Natural killer cell treated with Interleukin-12 subunit alpha and Interleukin-12 subunit beta and Interleukin-15 and Interleukin-18, amount 100 ng/mL, for 72 hours (primary cell): Measurements from ENCODE around the gene USP17L20. TPM values are rescaled to one million over a fixed set of nuclear protein-coding genes. Genes with fewer than 3 reads are reported as not detected.
"Not testable (repeated sequence)": the region's sequence is repeated elsewhere in the genome, so short reads cannot be mapped to it uniquely, and the experiment has no call there.

Experiments used
- ATAC-seq, 2 donors: fragments of 150-1000 bp; cut with Tn5 transposase in 1 of 2; sonication (Bioruptor Pico), chemical (Tn5 transposase) in 1 of 2; 2 replicates each; pipeline ENCODE4 v1.10.0; 2021
- DNase-seq: peaks from one replicate; pipeline ENCODE4 v3.0.0; 2022; ENCODE audit warnings: low spot score
- H3K27ac Mint-ChIP-seq, 2 donors: 1 replicate in 1 of 2; 2 replicates in 1 of 2; pipeline ENCODE4 v1.8.0; 2022; ENCODE audit warnings: mixed read lengths in 2 of 2, mild to moderate bottlenecking in 1 of 2, moderate library complexity in 1 of 2
- H3K27me3 Mint-ChIP-seq, 2 donors: 1 replicate in 1 of 2; 2 replicates in 1 of 2; pipeline ENCODE4 v1.8.0; 2022; ENCODE audit warnings: mixed read lengths in 2 of 2
- H3K36me3 Mint-ChIP-seq: one replicate; pipeline ENCODE4 v1.8.0; 2022; ENCODE audit warnings: mixed read lengths
- H3K4me1 Mint-ChIP-seq, 2 donors: 1 replicate in 1 of 2; 2 replicates in 1 of 2; pipeline ENCODE4 v1.8.0; 2022; ENCODE audit warnings: low read depth in 2 of 2, mixed read lengths in 2 of 2, mild to moderate bottlenecking in 1 of 2
- H3K4me3 Mint-ChIP-seq: one replicate; pipeline ENCODE4 v1.8.0; 2022; ENCODE audit warnings: mixed read lengths
- H3K9me3 Mint-ChIP-seq: 2 replicates; pipeline ENCODE4 v1.8.0; 2022; ENCODE audit warnings: mixed read lengths
- total RNA-seq, 2 donors: library from RNA; stranded (reverse); gene quantifications; one replicate each; pipeline ENCODE4 v1.2.3, GENCODE V29; 2022

USP17L20 gene
- total RNA-seq, 2 donors from 2014 or later = not detected

GRCh38 chr4:9267319-9267718, 9.4 kb downstream of the USP17L20 start, which contains the start of gene USP17L22:
Gene USP17L22 (plus strand): TSS chr4:9267619. CDS start chr4:9267619, 0 bp downstream.
- H3K4me1 Mint-ChIP-seq, H3K4me3 Mint-ChIP-seq, H3K9me3 Mint-ChIP-seq, ATAC-seq, H3K36me3 Mint-ChIP-seq, H3K27me3 Mint-ChIP-seq, H3K27ac Mint-ChIP-seq, DNase-seq: not testable (repeated sequence)

- ATAC-seq, H3K9me3 Mint-ChIP-seq, H3K27ac Mint-ChIP-seq, H3K4me3 Mint-ChIP-seq, H3K36me3 Mint-ChIP-seq, H3K4me1 Mint-ChIP-seq, H3K27me3 Mint-ChIP-seq: not testable (repeated sequence)
- DNase-seq = peak; percentile 60
Observed at GRCh38 chr4:9271719-9272118, 13.8 kb downstream of the USP17L20 start.

Other genes with a start within 250 kb of the USP17L20 start
- gene FAM90A26, start 87.7 kb upstream of the USP17L20 start, total RNA-seq = not detected
- gene USP17L10, start 47.5 kb upstream of the USP17L20 start, total RNA-seq = not detected
- gene USP17L11, start 42.7 kb upstream of the USP17L20 start, total RNA-seq = not detected
- gene USP17L12, start 38.0 kb upstream of the USP17L20 start, total RNA-seq = not detected
- gene USP17L13, start 33.2 kb upstream of the USP17L20 start, total RNA-seq = not detected
- not detected for gene USP17L15, start 23.7 kb upstream of the USP17L20 start, total RNA-seq
- not detected for gene USP17L17, start 14.2 kb upstream of the USP17L20 start, total RNA-seq
- gene USP17L18, start 9.5 kb upstream of the USP17L20 start, total RNA-seq = not detected
- gene USP17L19, start 4.7 kb upstream of the USP17L20 start, total RNA-seq = not detected
- not detected for gene USP17L21, start 4.7 kb downstream of the USP17L20 start, total RNA-seq
- gene USP17L22, start 9.5 kb downstream of the USP17L20 start, total RNA-seq = not detected
- not detected for gene USP17L24, start 67.0 kb downstream of the USP17L20 start, total RNA-seq
- gene USP17L25, start 71.8 kb downstream of the USP17L20 start, total RNA-seq = not detected
- not detected for gene USP17L26, start 76.5 kb downstream of the USP17L20 start, total RNA-seq
- gene USP17L5, start 81.3 kb downstream of the USP17L20 start, total RNA-seq = not detected
- gene USP17L27, start 86.0 kb downstream of the USP17L20 start, total RNA-seq = not detected
- gene USP17L28, start 90.8 kb downstream of the USP17L20 start, total RNA-seq = not detected
- not detected for gene USP17L29, start 95.5 kb downstream of the USP17L20 start, total RNA-seq
- not detected for gene USP17L30, start 105.0 kb downstream of the USP17L20 start, total RNA-seq
- not detected for gene DEFB131A, start 186.3 kb downstream of the USP17L20 start, total RNA-seq